Measurements from ENCODE around the gene CDH6. TPM values are rescaled to one million over a fixed set of nuclear protein-coding genes. Genes with fewer than 3 reads are reported as not detected.

Gene CDH6
- total and polyA plus RNA-seq, 2 donors (not counting 3 experiments of a cell fraction or from before 2014, with no cell fraction given) = 0.06 TPM; not detected in 1

DNA sequence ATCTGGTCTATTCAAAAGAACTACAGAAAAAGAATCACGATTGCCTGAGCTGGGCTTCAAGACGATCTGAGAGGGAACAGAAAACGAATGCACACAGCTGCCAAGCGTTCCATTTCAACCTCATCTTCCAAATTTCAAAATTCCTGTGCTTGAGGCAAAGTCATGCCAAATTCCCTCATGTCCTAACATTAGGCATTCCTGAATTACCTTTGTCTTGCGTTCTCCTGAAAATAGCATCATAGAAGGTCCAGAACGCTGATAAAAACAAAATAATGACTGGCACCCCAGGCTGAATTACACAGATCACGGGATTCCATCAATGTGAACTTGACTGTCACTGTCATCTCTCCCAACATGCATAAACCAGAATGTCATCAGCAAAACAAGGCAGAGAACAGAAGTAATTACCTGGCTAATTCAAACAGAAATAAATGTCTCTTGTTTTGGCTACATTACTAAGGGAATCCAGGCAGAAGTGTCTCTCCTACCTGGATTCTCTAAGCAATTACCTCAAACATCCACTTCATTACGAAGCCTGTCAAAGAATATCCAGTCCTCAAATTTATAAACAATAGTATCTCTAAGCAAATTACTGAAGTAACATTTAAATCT lies 12.0 kb upstream of the CDH6 start:
- ChIA-PET POLR2A (no interaction called here), CTCF (no interaction called here)
- FAIRE-seq = no peak

More for the DNA sequence above, 12.0 kb upstream of the CDH6 start:
- Histone ChIP-seq H3K36me3 (ENCODE audit: control insufficient read depth in 2 of 2, extremely low read depth in 1 of 2, insufficient read depth in 2 of 2, low read length in 2 of 2) (no peaks in the 10 kb centered on the region), H3K27me3 (ENCODE audit: control insufficient read depth in 2 of 2, insufficient read depth in 2 of 2, low read length in 2 of 2) (no peaks in the 10 kb centered on the region), H3K9me3 (replicated peaks; ENCODE audit: control insufficient read depth, insufficient read depth, low read length) (no peaks in the 10 kb centered on the region), H3K4me1 (ENCODE audit: control insufficient read depth, extremely low read depth, insufficient read depth, low read length) (no peaks in the 10 kb centered on the region), H3K27ac (ENCODE audit: insufficient read depth, low read depth, low read length) (no peak overlapping the region), H3K4me2 (ENCODE audit: insufficient read depth, low read length) (no peak overlapping the region), H3K79me2 (ENCODE audit: control insufficient read depth, insufficient read depth, low read length) (no peaks in the 10 kb centered on the region), H3K4me3 (replicated peaks in 1 of 3; ENCODE audit: insufficient read depth in 1 of 3, low read depth in 1 of 3, low read length in 3 of 3) (no peak overlapping the region), H2AFZ (ENCODE audit: low read depth, low read length) (no peak overlapping the region), H3K9me1 (replicated peaks; ENCODE audit: control insufficient read depth, extremely low read depth, insufficient read depth, low read length) (no peaks in the 10 kb centered on the region), H4K20me1 (replicated peaks; ENCODE audit: control insufficient read depth, extremely low read depth, insufficient read depth, low read length) (no peaks in the 10 kb centered on the region), H3K9ac (replicated peaks; ENCODE audit: extremely low read depth, insufficient read depth, low read length) (no peak overlapping the region)
- DNase-seq (ENCODE audit: low read depth, low spot score) = no peak
- intact Hi-C loops (cut with micrococcal nuclease) = no loop called here
- TF ChIP-seq MYC (IDR thresholded peaks at IDR 0.05; ENCODE audit: low read depth, low read length) (no peak), EZH2 (IDR thresholded peaks at IDR 0.05; ENCODE audit: borderline replicate concordance, low read depth, low read length, severe bottlenecking) (no peak), GATA2 (IDR thresholded peaks at IDR 0.05; ENCODE audit: insufficient read depth, insufficient read length, low read depth, low read length) (no peak), FOS (IDR thresholded peaks at IDR 0.05; ENCODE audit: borderline replicate concordance, insufficient read depth, low read length) (no peak), POLR2A (IDR thresholded peaks at IDR 0.05; ENCODE audit: low read depth, low read length) (no peak), POLR2AphosphoS5 (IDR thresholded peaks at IDR 0.05; ENCODE audit: insufficient read depth, low read depth, low read length) (no peak), JUN (IDR thresholded peaks at IDR 0.05; ENCODE audit: borderline replicate concordance, insufficient read depth, insufficient read length, low read depth) (no peak), MAX (IDR thresholded peaks at IDR 0.05; ENCODE audit: insufficient read depth, insufficient read length) (no peak)
- TF ChIP-seq, protein P1, sequence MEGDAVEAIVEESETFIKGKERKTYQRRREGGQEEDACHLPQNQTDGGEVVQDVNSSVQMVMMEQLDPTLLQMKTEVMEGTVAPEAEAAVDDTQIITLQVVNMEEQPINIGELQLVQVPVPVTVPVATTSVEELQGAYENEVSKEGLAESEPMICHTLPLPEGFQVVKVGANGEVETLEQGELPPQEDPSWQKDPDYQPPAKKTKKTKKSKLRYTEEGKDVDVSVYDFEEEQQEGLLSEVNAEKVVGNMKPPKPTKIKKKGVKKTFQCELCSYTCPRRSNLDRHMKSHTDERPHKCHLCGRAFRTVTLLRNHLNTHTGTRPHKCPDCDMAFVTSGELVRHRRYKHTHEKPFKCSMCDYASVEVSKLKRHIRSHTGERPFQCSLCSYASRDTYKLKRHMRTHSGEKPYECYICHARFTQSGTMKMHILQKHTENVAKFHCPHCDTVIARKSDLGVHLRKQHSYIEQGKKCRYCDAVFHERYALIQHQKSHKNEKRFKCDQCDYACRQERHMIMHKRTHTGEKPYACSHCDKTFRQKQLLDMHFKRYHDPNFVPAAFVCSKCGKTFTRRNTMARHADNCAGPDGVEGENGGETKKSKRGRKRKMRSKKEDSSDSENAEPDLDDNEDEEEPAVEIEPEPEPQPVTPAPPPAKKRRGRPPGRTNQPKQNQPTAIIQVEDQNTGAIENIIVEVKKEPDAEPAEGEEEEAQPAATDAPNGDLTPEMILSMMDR (IDR thresholded peaks at IDR 0.05; ENCODE audit: extremely low read depth in 1 of 2, insufficient read depth in 1 of 2, low read depth in 1 of 2, low read length in 2 of 2) = no peak
- dilution Hi-C loops (cut with MboI; ENCODE audit: extremely low pct_ligation_motif_present, low sequenced_read_pairs) = no loop called here
- no TSS peak for BruUV-seq (replicated peaks)
